HCT116 (cell line): ENCODE measurements around the gene SLC43A3. TPM values are rescaled to one million over a fixed set of nuclear protein-coding genes. Genes with fewer than 3 reads are reported as not detected.
"Not testable (repeated sequence)": the region's sequence is repeated elsewhere in the genome, so short reads cannot be mapped to it uniquely, and the experiment has no call there.

Source experiments
- ATAC-seq: fragments of 200-7000 bp; cut with Tn5 transposase; 2 replicates; pipeline ENCODE4 v1.9.1; 2020; ENCODE audit warnings: mild to moderate bottlenecking, moderate library complexity
- BruUV-seq: library from RNA; stranded (reverse); fragments of 400-500 nt; replicated peaks from 2 replicates; lab custom pipeline; 2021; lab: Mats Ljungman, UMichigan
- CTCF ChIA-PET: fragments of 300-600 bp; sonication (Branson Sonifier 250); formaldehyde crosslinking; loops from one replicate; lab custom pipeline; 2021; ENCODE audit warnings: antibody characterized with exemption; lab: Charles Lee
- POLR2A ChIA-PET: fragments of 300-600, 350-600 bp; sonication (Branson Sonifier 250); formaldehyde crosslinking; loops from one replicate; lab custom pipeline; 2021; ENCODE audit warnings: antibody characterized with exemption; lab: Charles Lee
- RAD21 ChIA-PET, 2 experiments: fragments of 300-600 bp; sonication (Branson Sonifier 250); formaldehyde crosslinking; loops; one replicate each; lab custom pipeline; 2023; ENCODE audit warnings: low total read pairs in 2 of 2; ENCODE audit not compliant: uncharacterized antibody in 2 of 2, unreplicated experiment in 2 of 2, low non-redundant PET in 1 of 2; lab: Charles Lee
- DNase-seq: peaks from one replicate; pipeline ENCODE4 v3.0.0-alpha.2; 2010; ENCODE audit warnings: low read depth, low spot score
- H2AFZ ChIP-seq: fragments of 200-600 bp; shearing (Covaris generic), sonication (generic); 2 replicates; pipeline ENCODE4 v1.6.1; 2017; ENCODE audit warnings: low read depth, mixed run types, mixed read lengths, antibody characterized with exemption, low read length; ENCODE audit not compliant: poor library complexity, severe bottlenecking
- H3K27ac ChIP-seq: 2 replicates; pipeline ENCODE4 v1.5.1; 2012; ENCODE audit warnings: low read depth, low read length
- H3K27me3 ChIP-seq: fragments of 200-600 bp; sonication (generic); 2 replicates; pipeline ENCODE4 v1.6.1; 2016; ENCODE audit warnings: mixed run types, low read length, mixed read lengths; ENCODE audit not compliant: insufficient read depth
- H3K36me3 ChIP-seq, 2 experiments: fragments of 200-500 bp in 1 of 2; fragments of 200-600 bp in 1 of 2; sonication (Bioruptor generic) in 1 of 2; sonication (generic) in 1 of 2; 2 replicates each; pipeline versions ENCODE4 v1.5.1 to v1.6.1; 2014 to 2016; ENCODE audit warnings: low read length in 2 of 2, inconsistent platforms in 1 of 2, mixed read lengths in 1 of 2, mixed run types in 1 of 2; ENCODE audit not compliant: insufficient read depth in 2 of 2, control insufficient read depth in 1 of 2
- H3K4me1 ChIP-seq, 2 experiments: fragments of 200-600 bp in 1 of 2; sonication (generic) in 1 of 2; 2 replicates each; pipeline versions ENCODE4 v1.5.1 to v1.6.1; 2012 to 2017; ENCODE audit warnings: low read length in 2 of 2, inconsistent platforms in 1 of 2, mild to moderate bottlenecking in 1 of 2, mixed read lengths in 1 of 2, mixed run types in 1 of 2, moderate library complexity in 1 of 2; ENCODE audit not compliant: insufficient read depth in 2 of 2, control insufficient read depth in 1 of 2
- H3K4me2 ChIP-seq: fragments of 200-600 bp; sonication (generic); 2 replicates; pipeline ENCODE4 v1.6.1; 2017; ENCODE audit warnings: mixed run types, low read length, mixed read lengths
- H3K4me3 ChIP-seq, 2 experiments: fragments of 200-600 bp in 1 of 2; sonication (generic) in 1 of 2; replicated peaks in 1 of 2; 2 replicates each; pipeline ENCODE4 v1.5.1; 2011 to 2016; ENCODE audit warnings: low read length in 2 of 2, control low read depth in 1 of 2, low read depth in 1 of 2, mild to moderate bottlenecking in 1 of 2, mixed read lengths in 1 of 2, mixed run types in 1 of 2
- H3K79me2 ChIP-seq: fragments of 200-600 bp; sonication (generic); 2 replicates; pipeline ENCODE4 v1.6.1; 2017; ENCODE audit warnings: mild to moderate bottlenecking, mixed run types, low read length, moderate library complexity, mixed read lengths; ENCODE audit not compliant: insufficient read depth
- H3K9ac ChIP-seq: fragments of 200-600 bp; sonication (generic); 2 replicates; pipeline ENCODE4 v1.6.1; 2016; ENCODE audit warnings: low read length, mixed read lengths
- H3K9me2 ChIP-seq: fragments of 200-600 bp; sonication (generic), shearing (Covaris generic); 2 replicates; pipeline ENCODE4 v1.6.1; 2017; ENCODE audit warnings: mixed run types, mild to moderate bottlenecking, moderate library complexity; ENCODE audit not compliant: insufficient read depth
- H3K9me3 ChIP-seq, 2 experiments: fragments of 200-500 bp in 1 of 2; fragments of 200-600 bp in 1 of 2; sonication (Bioruptor generic) in 1 of 2; sonication (generic) in 1 of 2; 2 replicates each; pipeline ENCODE4 v1.6.1; 2014 to 2017; ENCODE audit warnings: low read length in 2 of 2, mixed read lengths in 2 of 2, inconsistent platforms in 1 of 2, low read depth in 1 of 2, mild to moderate bottlenecking in 1 of 2, mixed run types in 1 of 2, moderate library complexity in 1 of 2; ENCODE audit not compliant: control insufficient read depth in 1 of 2, insufficient read depth in 1 of 2
- H4K20me1 ChIP-seq: fragments of 200-600 bp; sonication (generic), shearing (Covaris generic); 2 replicates; pipeline ENCODE4 v1.6.1; 2017; ENCODE audit warnings: mixed run types, mild to moderate bottlenecking, moderate library complexity; ENCODE audit not compliant: insufficient read depth
- JUND ChIP-seq: IDR thresholded peaks from 2 replicates; pipeline ENCODE4 v1.6.1; 2012
- POLR2AphosphoS5 ChIP-seq: IDR thresholded peaks from 2 replicates; pipeline ENCODE4 v1.6.1; 2011; ENCODE audit warnings: mild to moderate bottlenecking, low read depth, low read length, moderate library complexity
- ZNF274 ChIP-seq: fragments of 200-500 bp; sonication (Bioruptor generic); IDR thresholded peaks from 2 replicates; pipeline ENCODE4 v1.6.1; 2014; ENCODE audit warnings: mild to moderate bottlenecking, low read depth, low read length, inconsistent platforms
- intact Hi-C: fragments of 100-400 bp; cut with micrococcal nuclease; formaldehyde crosslinking; loops from 2 replicates; pipeline ENCODE4 v1.10.0; 2022
- total RNA-seq: library from RNA; stranded (reverse); gene quantifications from one replicate; pipeline ENCODE4 v1.2.1, GENCODE V29; 2021; ENCODE audit not compliant: unreplicated experiment
- TF ChIP-seq, protein P1 (sequence below): IDR thresholded peaks from 2 replicates; pipeline ENCODE4 v1.6.1; 2012

SLC43A3 gene
- total RNA-seq, 1 experiment from 2014 or later, result 36.9 TPM

DNA sequence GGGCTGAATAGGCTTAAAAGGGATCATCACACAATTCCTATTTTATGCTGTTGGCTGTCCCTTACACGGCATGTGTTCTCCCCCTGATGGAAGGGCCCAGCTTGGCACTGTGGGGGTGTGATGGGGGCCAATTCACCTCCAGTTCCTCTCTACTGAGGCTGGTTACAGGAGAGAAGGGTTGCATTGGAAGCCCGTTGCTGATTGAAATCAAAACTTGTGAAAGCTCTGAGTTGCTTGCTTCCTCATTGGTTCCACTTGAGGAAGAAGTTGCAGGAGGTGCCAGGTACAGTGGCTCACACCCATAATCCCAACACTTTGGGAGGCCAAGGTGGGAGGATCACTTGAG lies 23.1 kb downstream of the SLC43A3 start:
- H3K9me3 ChIP-seq, result no peaks in the 10 kb centered on the region
- peaks cover 7 to 16% of the 10 kb centered on the region in 2 experiments for H3K4me1 ChIP-seq
- H3K9ac ChIP-seq, result no peak overlapping the region
- H3K9me2 ChIP-seq, result no peaks in the 10 kb centered on the region
- ATAC-seq, result no peak
- TF ChIP-seq, protein P1, sequence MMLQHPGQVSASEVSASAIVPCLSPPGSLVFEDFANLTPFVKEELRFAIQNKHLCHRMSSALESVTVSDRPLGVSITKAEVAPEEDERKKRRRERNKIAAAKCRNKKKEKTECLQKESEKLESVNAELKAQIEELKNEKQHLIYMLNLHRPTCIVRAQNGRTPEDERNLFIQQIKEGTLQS, result no peak
- TF ChIP-seq JUND, result no peak
- no peak for TF ChIP-seq ZNF274
- TF ChIP-seq POLR2AphosphoS5, result no peak
- TF ChIP-seq, all 23 proteins: peak for 0
- H3K27me3 ChIP-seq, result peaks cover 5% of the 10 kb centered on the region; the same call in 1 of the 2 replicates
- no peak overlapping the region for H3K4me2 ChIP-seq
- POLR2A ChIA-PET, result no interaction called here
- intact Hi-C loops, result no loop called here
- no peak overlapping the region for H3K4me3 ChIP-seq
- no peak for DNase-seq
- no peak overlapping the region for H3K27ac ChIP-seq
- H3K79me2 ChIP-seq, result no peaks in the 10 kb centered on the region
- H4K20me1 ChIP-seq, result no peaks in the 10 kb centered on the region
- RAD21 ChIA-PET, result no interaction called here
- no peak overlapping the region for H2AFZ ChIP-seq
- CTCF ChIA-PET, result no interaction called here
- BruUV-seq, result no TSS peak
- no peaks in the 10 kb centered on the region for H3K36me3 ChIP-seq

DNA sequence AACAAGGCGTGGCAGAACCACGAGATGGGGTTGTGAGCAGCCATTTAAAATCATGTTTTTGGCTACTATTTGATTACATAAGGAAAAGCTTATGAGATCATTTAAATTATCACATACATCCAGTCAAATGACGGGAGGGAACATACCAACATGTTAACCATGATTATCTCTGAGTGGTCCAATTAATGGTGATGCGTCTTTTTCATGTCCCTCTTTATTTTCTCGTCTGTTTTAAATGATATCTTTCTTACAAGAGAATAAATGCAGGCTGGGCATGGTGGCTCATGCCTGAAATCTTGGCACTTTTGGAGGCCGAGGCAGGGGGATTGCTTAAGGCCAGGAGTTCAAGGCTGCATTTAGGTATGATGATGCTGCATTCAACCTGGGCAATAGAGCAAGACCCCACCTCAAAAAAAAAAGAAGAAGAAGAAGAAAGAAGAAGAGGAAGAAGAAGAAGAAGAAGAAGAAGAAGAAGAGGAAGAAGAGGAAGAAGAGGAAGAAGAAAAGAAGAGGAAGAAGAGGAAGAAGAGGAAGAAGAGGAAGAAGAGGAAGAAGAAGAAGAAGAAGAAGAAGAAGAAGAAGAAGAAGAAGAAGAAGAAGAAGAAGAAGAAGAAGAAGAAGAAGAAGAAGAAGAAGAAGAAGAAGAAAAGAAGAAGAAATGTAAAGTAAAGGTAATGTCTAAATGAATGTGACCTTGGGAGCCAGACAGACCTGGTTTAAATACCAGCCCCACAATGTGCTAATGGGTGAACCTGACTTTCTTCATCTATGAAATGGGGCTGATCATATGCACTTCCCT lies 23.7 kb downstream of the SLC43A3 start:
- intact Hi-C loops, BruUV-seq, H3K9me3 ChIP-seq: not testable (repeated sequence)

More for the DNA sequence above, 23.7 kb downstream of the SLC43A3 start:
- H3K79me2 ChIP-seq, H3K27me3 ChIP-seq, H2AFZ ChIP-seq, RAD21 ChIA-PET, H3K4me3 ChIP-seq, H3K27ac ChIP-seq, DNase-seq, ATAC-seq, H3K36me3 ChIP-seq, H4K20me1 ChIP-seq, H3K9ac ChIP-seq, CTCF ChIA-PET, H3K9me2 ChIP-seq: not testable (repeated sequence)
- POLR2A ChIA-PET, result interaction anchor here (0.6 kb wide), 1 partner anchor 79 kb away, joined by 4 read pairs; no protein-coding TSS in a partner anchor
- H3K4me2 ChIP-seq, result peak overlapping the region; percentile 52
- peaks cover 7 to 16% of the 10 kb centered on the region in 2 experiments for H3K4me1 ChIP-seq
